TTC549 (cell line): ENCODE data around the gene TRIM59.

Experiments
- FAIRE-seq: peaks from 2 replicates; lab custom pipeline; 2012; peaks lifted over from hg19 to GRCh38; lab: Jason Lieb, UNC

TRIM59 gene, protein sequence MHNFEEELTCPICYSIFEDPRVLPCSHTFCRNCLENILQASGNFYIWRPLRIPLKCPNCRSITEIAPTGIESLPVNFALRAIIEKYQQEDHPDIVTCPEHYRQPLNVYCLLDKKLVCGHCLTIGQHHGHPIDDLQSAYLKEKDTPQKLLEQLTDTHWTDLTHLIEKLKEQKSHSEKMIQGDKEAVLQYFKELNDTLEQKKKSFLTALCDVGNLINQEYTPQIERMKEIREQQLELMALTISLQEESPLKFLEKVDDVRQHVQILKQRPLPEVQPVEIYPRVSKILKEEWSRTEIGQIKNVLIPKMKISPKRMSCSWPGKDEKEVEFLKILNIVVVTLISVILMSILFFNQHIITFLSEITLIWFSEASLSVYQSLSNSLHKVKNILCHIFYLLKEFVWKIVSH

DNA sequence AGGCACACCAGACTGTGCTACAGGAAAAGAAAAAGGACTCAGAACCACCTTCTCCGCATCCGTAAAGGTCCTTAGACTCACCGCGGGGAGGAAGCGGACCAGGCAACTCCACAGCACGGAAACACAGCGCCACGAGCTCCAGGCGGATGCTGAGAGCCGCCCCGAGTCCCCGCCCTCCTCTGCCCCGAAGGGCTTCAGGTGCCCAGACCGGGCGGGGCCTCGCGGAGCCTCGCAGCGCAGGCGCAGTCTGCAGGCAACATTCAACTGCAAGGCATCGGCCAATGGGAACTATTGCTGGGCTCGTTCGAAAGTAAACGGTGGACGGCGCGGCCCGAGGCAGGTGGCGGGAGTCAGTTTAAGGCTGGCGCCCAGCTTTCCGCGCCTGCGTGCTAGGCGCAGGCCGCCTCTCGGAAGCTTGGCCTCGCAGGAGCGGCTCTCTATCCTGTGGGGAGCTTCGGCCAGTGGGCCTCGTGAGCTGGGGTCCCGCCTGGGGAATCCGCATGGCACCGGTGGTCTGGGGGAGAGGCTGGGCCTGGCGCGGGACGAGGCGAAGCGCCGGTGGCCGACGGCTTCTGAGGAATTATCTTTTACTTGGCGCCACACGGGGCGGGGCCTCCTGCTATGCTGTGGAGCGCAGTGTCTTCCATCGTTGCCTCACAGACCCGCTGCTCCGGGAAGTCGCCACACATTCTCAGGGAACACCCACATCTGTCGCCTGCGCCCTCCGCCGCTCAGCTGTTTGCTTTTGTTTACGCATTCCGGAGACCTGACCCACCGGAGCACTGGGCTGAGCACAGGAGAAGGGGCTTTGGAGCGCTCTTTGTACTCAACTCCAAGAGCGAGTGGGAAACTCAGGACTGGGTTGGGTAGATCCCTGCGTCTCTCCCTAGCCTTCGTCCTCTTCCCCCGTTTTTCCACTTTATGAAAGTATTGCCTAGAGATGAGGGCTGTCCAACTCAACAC lies at the start of gene TRIM59:
TSS of gene TRIM59 (minus strand) at position 151 of the 963 bp plus-strand sequence. CDS start 10,603 bp downstream, outside the sequence.
- no peak for FAIRE-seq

DNA sequence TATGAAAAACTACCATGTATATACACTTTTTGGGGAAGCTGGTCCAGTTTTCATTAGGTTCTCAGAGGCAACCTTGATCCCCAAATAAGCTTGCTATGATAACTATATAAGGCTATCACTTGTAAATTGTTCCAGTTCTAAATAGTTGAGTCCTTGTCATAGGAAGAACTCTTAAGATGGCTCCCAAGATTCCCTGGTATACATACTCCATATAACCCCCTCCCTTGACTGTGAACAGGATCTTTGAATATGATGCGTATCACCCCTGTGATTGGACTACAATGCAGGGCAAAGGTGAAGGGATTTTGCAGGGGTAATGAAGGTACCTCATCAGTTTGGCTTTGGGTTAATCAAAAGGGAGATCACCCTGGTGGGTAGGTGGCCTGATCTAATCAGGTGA lies 48.6 kb upstream of the TRIM59 start:
- no peak for FAIRE-seq

DNA sequence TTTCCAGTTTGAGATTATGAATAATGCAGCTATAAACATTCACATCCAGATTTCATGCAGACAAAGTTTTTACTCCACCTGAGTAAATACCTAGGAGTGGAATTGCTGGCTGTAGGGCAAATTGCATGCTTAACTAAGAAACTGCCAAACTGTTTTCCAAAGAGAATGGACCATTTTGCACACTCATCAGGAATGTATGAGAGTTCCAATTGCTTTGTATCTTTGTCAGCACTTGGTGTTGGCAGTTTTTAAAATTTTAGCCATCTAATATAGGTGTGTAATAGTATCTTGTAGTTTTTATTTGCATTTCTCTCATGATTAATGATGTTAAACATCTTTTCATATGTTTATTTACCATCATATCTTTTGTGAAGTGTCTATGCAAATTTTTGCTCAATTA lies 40.6 kb upstream of the TRIM59 start:
- FAIRE-seq = no peak

DNA sequence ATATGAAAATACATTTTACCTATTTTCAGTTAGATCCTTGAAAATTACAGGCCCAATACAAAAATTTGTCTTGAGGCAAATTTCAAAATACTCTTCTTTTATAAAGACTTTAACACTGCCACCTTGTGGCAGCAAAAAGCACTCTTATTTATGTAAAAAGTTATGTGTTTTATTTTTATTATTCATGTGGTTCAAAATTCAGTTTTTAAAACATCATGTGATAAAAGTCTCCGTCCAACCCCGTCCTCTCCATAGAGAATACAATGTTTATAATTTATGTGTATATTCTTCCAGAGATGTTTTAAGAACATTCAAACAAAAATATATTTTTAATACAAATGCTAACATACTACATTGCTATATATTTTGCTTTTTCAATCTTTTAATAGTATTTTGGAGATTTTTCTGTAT lies 36.9 kb upstream of the TRIM59 start:
- peak; percentile 92 for FAIRE-seq

DNA sequence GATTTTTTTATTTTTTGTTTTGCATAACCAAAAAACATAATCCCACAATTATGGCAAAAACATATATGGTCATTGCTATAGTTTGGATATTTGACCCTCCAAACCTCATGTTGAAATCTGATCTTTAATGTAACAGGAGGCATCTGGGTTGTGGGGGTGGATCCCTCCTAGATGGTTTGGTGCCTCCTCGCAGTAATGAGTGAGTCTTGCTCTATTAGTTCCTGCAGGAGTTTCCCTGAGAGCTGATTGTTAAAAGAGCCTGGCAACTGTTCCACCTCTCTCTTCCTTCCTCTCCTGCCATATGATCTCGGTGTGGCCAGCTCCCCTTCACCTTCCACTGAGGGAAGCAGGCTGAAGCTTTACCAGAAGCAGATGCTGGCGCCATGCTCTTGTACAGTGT lies 33.2 kb upstream of the TRIM59 start:
- FAIRE-seq = no peak

DNA sequence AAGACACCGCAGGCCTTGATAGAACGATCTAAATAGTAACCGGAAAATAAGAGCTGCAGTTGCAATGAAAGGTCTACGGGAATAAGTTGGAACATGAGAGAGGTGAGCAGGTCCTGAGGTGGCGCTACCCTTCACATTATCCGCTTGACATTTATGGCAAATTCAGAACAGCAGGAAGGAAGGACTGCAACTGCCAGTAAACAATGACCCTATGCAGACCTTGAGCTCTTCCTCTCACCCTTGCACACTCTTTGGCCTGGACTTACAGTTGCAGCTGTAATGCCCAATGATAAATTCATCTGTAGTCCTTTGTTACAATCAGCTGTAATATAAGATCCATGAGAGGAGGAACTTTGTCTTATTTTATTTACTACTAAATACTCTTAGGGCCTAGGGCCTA lies 32.3 kb upstream of the TRIM59 start:
- FAIRE-seq = no peak

DNA sequence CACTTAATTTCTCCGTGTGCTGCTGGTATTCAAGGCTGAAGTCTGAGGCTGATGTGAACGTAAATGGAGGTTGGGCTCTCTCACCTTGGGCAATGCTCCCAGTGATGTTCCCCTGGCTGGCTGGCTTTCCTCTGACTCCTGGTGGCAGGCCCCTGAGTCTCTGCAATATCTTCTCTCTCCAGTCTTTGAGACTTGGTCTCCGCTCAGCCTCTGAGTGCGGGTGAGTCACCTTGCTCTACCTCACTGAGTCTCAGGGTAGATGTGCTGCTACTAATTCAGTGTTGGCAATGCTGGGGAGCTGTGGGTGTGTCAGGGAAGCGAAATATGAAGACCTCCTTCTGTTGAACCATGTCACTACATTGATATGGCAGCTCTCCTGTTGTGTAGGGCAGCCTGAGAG lies 31.3 kb upstream of the TRIM59 start:
- no peak for FAIRE-seq

DNA sequence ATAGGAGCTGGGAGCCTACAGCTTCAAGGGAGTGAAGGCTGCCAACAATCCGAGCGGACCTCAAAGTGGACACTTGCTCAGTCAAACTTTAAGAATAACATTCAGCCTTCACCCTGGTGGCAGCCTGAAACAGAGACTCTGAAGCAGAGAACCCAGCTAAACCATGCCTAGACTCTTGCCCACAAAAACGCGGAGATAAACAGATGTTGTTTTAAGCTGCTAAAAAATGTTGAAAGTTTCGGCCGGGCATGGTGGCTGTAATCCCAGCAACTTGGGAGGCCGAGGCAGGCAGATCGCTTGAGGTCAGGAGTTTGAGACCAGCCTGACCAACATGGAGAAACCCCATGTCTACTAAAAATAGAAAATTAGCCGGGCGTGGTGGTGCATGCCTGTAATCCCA lies 29.8 kb upstream of the TRIM59 start:
- FAIRE-seq = no peak

DNA sequence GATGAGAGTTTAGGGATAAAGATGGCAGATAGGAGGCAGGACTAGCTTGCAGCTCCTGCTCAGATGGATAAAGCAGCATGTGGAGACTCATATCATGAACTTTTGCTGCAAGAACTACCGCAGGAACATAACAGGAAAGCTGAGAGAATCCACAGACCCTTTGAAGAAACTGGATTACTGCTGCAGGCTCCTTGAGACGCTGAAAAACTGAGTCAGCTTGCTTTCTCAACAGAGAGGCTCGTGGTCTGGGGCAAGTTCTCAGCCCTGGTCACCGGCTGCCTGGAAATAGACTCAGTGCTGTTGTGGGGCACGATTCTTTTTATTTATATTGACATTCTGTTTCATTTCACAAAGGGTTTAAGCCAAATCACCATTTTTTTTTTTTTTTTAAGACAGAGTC lies 28.8 kb upstream of the TRIM59 start:
- no peak for FAIRE-seq

DNA sequence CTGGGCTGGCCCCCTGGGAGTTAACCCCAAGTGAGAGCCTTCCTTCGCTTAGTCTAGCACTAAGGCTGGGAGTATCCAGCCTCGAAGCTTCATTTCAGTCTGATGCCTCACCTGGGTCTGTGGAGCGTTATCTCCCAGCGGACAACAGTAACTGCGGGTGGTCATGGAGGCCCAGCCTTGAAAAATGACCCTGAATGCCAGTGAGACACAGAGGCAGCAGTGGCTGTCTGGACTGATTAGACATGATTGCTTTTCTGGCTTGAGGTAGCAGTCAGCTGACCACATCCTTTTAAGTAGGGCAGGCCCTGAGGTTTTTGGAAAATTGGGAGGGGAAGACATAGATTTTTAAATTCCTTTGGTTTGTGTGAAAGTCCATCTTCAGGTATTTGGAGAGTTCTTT lies 28.2 kb upstream of the TRIM59 start:
- FAIRE-seq = no peak

DNA sequence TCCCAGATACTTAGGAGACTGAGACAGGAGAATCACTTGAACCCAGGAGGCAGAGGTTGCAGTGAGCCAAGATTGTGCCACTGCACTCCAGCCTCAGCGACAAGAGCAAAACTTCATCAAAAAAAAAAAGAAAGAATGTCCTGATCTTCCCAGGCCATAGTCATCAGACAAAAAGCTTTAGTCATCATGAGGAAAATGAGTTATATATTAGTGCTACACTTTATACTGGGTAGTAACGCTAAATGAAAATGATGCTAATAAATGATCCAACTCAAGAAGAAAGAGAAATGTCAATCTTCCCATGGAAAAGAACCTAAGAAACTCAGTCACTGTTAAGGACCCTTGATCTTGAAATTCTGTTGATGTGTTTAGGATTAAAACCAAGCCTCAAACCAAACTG lies 26.3 kb upstream of the TRIM59 start:
- FAIRE-seq = no peak

DNA sequence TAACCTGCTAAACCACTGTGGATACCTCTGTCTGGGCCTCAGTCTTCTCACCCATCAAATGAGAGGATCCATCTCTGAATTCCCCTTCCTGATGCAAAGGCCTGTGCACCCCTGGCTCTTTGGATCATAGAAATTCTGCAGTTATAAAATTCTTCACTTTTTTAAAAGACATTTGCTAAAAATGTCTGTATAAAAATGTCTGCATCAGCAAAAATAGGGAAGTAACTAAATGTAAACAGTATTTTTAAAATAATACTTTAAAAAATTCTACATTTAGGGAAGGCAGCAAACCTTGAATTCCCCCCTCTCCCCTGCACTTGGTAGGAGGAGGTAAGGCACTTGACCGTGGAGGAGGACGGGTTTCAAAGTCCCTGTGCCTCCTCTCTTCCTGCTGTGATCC lies 25.6 kb upstream of the TRIM59 start:
- FAIRE-seq = no peak

DNA sequence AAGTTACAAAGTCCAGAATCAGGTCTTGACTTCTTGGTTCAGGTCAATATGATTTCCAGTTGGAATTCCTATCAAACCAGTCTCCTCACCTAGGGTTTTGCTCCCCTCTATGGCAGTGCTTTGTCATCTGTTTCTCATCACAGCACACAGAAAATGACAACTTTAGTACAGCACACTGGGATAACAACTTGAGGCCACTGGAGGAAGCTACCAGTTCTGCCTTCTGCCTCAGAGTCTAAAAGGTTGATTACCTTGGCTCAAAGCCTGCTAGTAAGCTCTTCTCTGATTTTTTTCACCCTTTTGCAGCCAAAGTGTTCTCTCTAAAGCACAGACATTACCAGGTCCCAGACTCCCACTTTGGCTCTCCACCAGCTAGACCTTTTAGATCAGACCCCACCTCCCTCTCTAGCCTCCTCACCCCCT lies 24.8 kb upstream of the TRIM59 start:
- FAIRE-seq = no peak

DNA sequence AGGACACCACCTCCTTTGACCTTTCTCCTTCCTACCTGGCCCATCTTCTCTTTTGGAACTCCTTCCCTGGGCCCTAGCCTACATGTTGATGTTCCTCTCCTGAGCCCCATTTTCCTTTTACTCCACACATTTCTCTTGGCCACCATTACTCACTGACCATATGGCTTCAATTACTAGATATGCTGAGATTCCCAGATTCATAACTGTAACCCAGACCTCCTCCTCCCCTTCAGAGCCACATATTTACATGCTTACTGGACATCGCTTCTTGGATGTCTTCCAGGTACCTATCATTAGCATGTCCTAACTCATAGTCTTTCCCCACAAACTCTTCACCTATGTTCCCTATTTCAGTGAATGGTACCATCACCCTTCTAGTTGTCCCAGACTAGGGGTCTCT lies 24.4 kb upstream of the TRIM59 start:
- no peak for FAIRE-seq

DNA sequence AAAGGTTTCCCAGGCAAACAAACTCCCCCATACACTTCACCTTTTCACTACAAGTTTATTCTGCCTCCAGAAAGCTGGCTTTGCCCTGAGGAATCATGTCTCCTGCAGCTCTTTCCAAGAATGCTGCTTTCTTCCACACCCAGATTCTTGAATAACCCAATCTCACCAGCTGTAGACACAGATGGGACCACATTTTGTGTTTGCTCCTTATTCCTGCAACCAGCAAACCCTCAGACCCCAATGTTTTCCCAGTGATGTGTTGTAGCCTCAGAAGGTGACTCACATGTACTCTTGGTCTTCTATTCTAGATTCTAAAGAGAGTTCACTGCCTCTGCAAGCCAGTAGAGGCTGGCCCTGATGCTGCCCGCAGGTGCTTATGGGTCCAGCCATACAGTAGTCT lies 23.6 kb upstream of the TRIM59 start:
- FAIRE-seq = no peak

DNA sequence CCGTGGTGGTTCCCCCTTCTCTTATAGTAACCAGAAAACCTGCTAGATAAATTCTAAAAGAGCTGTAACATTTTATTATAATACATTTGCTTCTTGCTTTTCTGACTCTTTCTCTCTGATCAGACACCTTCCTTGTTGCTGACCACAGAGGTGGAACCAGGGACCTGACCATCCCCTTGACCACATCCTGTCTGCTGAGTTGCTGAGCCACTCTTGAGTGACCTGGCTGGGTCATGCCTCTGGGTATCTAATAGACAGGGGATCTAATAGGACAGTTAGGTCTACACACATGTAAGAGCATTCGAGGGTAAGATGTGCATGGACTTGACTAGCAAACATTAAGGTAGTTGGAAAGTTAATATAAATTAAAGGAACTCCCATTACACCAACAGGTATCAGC lies 22.8 kb upstream of the TRIM59 start:
- no peak for FAIRE-seq

DNA sequence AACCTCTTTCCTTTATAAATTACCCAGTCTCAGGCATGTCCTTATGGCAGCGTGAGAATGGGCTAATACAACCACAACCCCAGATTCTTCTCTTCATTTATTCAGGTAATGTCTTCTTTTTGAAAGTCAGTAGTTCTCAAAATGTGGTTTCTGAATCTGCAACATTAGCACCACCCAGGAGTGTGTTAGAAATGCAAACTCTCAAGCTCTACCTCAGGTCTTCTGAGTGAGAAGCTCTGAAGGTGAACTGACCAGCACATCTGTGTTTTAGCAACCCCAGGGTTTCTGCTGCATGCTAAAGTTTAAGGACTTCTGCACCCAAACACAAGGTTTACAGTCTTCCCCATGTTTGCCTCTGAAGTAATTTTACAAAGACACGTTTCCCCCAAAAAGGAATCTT lies 22.3 kb upstream of the TRIM59 start:
- FAIRE-seq = no peak

DNA sequence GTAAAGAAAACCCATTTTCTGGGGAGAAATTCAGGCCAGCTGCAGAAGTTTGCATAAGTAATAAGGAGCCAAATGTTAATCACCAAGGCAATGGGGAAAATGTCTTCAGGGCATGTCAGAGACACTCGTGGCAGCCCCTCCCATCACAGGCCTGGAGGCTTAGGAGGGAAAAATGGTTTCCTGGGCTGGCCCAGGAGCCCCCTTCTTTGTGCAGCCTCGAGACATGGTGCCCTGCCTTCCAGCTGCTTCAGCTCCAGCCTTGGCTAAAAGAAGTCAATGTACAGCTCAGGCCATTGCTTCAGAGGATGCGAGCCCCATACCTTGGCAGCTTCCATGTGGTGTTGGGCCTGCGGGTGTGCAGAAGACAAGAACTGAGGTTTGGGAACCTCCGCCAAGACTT lies 20.6 kb upstream of the TRIM59 start:
- FAIRE-seq = no peak

DNA sequence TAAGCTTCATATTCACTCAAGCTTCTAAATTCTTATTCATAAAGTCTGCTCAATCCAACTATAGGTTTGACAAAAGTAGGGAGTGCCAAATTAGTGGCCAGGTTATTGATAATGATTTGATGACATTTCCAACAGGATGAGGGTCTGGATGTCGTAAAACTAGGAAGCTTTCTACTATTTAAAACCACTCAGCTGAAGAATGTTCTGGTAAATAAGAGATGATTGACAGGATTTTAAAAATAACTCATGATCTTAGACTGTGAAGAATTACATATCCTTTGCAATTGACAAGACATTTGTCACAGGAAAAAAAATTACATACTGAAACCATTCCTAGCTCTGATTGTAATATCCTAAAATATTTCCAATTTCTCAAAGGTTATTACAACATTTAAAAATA lies 15.4 kb upstream of the TRIM59 start:
- FAIRE-seq = peak; percentile 20

DNA sequence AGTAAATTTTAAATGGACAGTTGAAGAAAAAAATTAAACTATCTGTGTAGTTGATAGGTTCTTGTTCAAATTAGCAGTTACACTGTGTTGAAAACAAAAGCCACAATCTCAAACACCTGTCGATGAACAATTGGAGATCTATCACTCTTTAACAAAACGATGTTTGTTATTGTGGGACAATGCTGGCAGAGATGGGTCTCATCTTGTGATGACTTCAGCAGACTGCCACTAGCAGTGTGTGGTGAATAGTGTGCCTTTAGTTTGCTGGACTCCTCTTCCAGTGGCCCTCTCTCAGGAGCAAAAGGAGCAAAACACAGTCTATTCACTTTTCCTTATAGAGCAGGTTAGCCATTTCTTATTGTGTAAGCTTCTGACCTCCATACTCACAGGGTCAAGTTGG lies 14.7 kb upstream of the TRIM59 start:
- no peak for FAIRE-seq

DNA sequence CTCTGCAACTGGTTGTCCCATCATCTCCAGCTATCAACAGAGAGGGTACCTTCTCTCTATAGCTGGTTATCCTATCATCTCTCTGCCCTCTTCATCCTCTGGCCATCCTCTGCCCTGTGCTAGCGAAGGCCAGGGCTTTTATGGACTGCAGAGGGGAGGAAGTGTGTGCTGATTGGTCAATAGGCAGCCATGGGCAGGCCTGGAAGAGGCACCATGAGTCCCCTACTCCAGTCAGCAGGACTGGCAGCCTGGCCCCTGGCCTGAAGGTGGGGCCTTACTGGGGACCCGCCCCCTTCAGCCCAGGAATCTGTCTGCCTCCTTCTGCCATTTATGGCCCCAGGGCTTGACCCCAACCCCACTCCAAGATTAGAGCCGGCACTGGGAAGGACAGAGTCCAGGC lies 10.4 kb upstream of the TRIM59 start:
- no peak for FAIRE-seq

DNA sequence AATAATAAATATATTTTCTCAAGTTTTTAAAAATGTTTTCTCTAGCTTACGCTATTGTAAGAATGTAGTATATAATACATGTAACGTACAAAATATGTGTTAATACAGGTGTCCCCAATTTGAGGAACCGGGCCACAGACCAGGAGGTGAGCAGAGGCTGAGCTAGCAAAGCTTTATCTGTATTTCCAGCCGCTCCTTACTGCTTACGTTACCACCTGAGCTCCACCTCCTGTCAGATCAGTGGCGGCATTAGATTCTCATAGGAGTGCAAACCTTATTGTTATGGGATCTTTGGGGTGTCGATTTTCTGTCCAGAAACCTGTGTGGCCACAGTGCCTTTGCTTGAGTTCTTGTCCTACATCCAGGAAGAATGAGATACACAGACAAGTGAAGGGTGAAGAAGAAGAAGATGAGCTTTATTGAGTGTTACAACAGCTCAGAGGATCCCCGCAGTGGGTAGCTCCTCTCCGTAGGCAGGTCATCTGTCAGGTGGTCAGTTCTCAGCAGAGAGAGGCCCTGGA lies 9.9 kb upstream of the TRIM59 start:
- no peak for FAIRE-seq

DNA sequence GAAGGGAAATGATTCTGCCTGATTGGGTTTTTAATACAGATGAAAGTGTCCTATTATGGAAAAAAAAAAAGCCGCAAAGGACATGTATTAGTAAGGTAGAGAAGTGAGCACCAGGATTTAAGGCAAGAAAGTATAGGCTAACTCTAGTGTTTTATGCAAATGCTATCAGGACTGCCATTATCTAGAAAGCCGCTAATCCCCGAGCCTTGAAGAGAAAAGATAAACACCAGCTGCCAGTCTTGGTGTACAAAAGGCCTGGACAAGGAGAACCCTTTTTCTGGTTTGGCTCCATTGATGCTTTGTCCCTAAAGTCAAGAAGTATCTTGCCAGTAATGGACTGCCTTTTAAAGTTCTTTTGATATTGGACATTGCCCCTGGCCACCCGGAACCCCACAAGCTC lies 8.6 kb upstream of the TRIM59 start:
- no peak for FAIRE-seq
